Measurements from ENCODE around the gene PSMD9. TPM values are rescaled to one million over a fixed set of nuclear protein-coding genes. Genes with fewer than 3 reads are reported as not detected.

PSMD9 gene
- total RNA-seq, 1 donor from 2014 or later = 30.3 TPM

Other genes with a start within 250 kb of the PSMD9 start
- gene MORN3, start 219.1 kb upstream of the PSMD9 start, total RNA-seq = not detected
- gene TMEM120B, start 176.0 kb upstream of the PSMD9 start, total RNA-seq = 9.9 TPM
- 48.3 TPM for gene RHOF, start 95.1 kb upstream of the PSMD9 start, total RNA-seq
- gene SETD1B, start 84.8 kb upstream of the PSMD9 start, total RNA-seq = 9.0 TPM
- 2.2 TPM for gene HPD, start 29.9 kb upstream of the PSMD9 start, total RNA-seq
- gene CFAP251, start 29.8 kb downstream of the PSMD9 start, total RNA-seq = 0.92 TPM
- gene BCL7A, start 133.1 kb downstream of the PSMD9 start, total RNA-seq = 17.5 TPM
- 30.2 TPM for gene MLXIP, start 190.0 kb downstream of the PSMD9 start, total RNA-seq